Tibial nerve (tissue), 4 donors: Measurements from ENCODE around the gene CDH13. TPM values are rescaled to one million over a fixed set of nuclear protein-coding genes. Genes with fewer than 3 reads are reported as not detected.

Source experiments
- DNase-seq, 2 donors: peaks; one replicate each; pipeline ENCODE4 v3.0.0-alpha.2; 2019; ENCODE audit warnings: low spot score in 2 of 2
- H3K27ac ChIP-seq, 4 donors: fragments of 200-600 bp; sonication (generic) in 3 of 4; one replicate each; pipeline ENCODE4 v1.5.1; 2017 to 2019; ENCODE audit warnings: mild to moderate bottlenecking in 1 of 4
- H3K27me3 ChIP-seq, 2 donors: fragments of 200-600 bp; sonication (generic) in 1 of 2; one replicate each; pipeline versions ENCODE4 v1.5.1 to v1.6.0; 2017 to 2019
- H3K36me3 ChIP-seq, 3 donors: fragments of 200-600 bp; sonication (generic); one replicate each; pipeline ENCODE4 v1.5.1; 2018 to 2019
- H3K4me1 ChIP-seq, 4 donors: fragments of 200-600 bp; sonication (generic) in 3 of 4; one replicate each; pipeline ENCODE4 v1.5.1; 2017 to 2019
- H3K4me3 ChIP-seq, 4 donors: fragments of 200-600 bp; sonication (generic) in 3 of 4; one replicate each; pipeline ENCODE4 v1.5.1; 2017 to 2019; ENCODE audit warnings: mild to moderate bottlenecking in 1 of 4, moderate library complexity in 1 of 4
- H3K9me3 ChIP-seq, 4 donors: fragments of 200-600 bp; sonication (generic) in 3 of 4; one replicate each; pipeline ENCODE4 v1.5.1; 2017 to 2019
- EP300 ChIP-seq, 2 donors: sonication (generic); formaldehyde crosslinking; IDR thresholded peaks; one replicate each; pipeline ENCODE4 v1.6.1; 2017; ENCODE audit warnings: antibody characterized with exemption in 2 of 2, mild to moderate bottlenecking in 1 of 2
- POLR2A ChIP-seq, 2 donors: fragments of 450-650 bp; IDR thresholded peaks; one replicate each; pipeline ENCODE4 v1.6.1; 2017; ENCODE audit warnings: antibody characterized with exemption in 2 of 2, mild to moderate bottlenecking in 2 of 2, moderate library complexity in 2 of 2
- WGBS, 2 donors: methylation state at CpG; one replicate each; pipeline ENCODE4 v1.1.5; 2018; 5-methylcytosine and 5-hydroxymethylcytosine counted together
- total RNA-seq, 4 donors: library from RNA; depleted of rRNA; stranded (reverse); fragments of >200 nt; gene quantifications; one replicate each; pipeline ENCODE4 v1.1.0, GENCODE V29; 2016
- TF ChIP-seq, protein P1 (sequence below), 5 experiments: fragments of 200-600 bp in 3 of 5; fragments of 450-650 bp in 2 of 5; sonication (generic) in 3 of 5; IDR thresholded peaks; one replicate each; pipeline ENCODE4 v1.5.1; 2016 to 2019; ENCODE audit warnings: antibody characterized with exemption in 5 of 5, mild to moderate bottlenecking in 3 of 5, moderate library complexity in 2 of 5

The CDH13 gene
- total RNA-seq, 4 donors from 2014 or later: 4.1 to 14.4 (median 5.8) TPM

- DNase-seq: no peak
- TF ChIP-seq EP300 (IDR thresholded peaks at IDR 0.05): no peak
- TF ChIP-seq, protein P1, sequence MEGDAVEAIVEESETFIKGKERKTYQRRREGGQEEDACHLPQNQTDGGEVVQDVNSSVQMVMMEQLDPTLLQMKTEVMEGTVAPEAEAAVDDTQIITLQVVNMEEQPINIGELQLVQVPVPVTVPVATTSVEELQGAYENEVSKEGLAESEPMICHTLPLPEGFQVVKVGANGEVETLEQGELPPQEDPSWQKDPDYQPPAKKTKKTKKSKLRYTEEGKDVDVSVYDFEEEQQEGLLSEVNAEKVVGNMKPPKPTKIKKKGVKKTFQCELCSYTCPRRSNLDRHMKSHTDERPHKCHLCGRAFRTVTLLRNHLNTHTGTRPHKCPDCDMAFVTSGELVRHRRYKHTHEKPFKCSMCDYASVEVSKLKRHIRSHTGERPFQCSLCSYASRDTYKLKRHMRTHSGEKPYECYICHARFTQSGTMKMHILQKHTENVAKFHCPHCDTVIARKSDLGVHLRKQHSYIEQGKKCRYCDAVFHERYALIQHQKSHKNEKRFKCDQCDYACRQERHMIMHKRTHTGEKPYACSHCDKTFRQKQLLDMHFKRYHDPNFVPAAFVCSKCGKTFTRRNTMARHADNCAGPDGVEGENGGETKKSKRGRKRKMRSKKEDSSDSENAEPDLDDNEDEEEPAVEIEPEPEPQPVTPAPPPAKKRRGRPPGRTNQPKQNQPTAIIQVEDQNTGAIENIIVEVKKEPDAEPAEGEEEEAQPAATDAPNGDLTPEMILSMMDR (IDR thresholded peaks at IDR 0.05): no peak
- TF ChIP-seq POLR2A (IDR thresholded peaks at IDR 0.05): no peak
- H3K27ac ChIP-seq: no peak overlapping the region
- H3K9me3 ChIP-seq: no peaks in the 10 kb centered on the region
- WGBS, 2 donors: 75 to 81% methylated on average over 5 of the region's 5 CpGs
- H3K4me3 ChIP-seq: no peak overlapping the region
- H3K4me1 ChIP-seq: no peaks in the 10 kb centered on the region
- no peaks in the 10 kb centered on the region for H3K27me3 ChIP-seq
- H3K36me3 ChIP-seq: no peaks in the 10 kb centered on the region
These were observed 781.2 kb downstream of the CDH13 start for GRCh38 chr16:83407928-83408327.

- WGBS, 2 donors: 87 to 100% methylated on average over 3 of the region's 3 CpGs
- H3K9me3 ChIP-seq: no peaks in the 10 kb centered on the region
- TF ChIP-seq POLR2A (IDR thresholded peaks at IDR 0.05) (no peak), EP300 (IDR thresholded peaks at IDR 0.05) (no peak)
- TF ChIP-seq, protein P1 (IDR thresholded peaks at IDR 0.05): no peak
These were observed 782.6 kb downstream of the CDH13 start for GRCh38 chr16:83409347-83409746.

GRCh38 chr16:83418565-83418964, 791.8 kb downstream of the CDH13 start:
- no peak for DNase-seq
- TF ChIP-seq, protein P1 (IDR thresholded peaks at IDR 0.05): no peak
- no peak for TF ChIP-seq POLR2A (IDR thresholded peaks at IDR 0.05)
- no peak for TF ChIP-seq EP300 (IDR thresholded peaks at IDR 0.05)
- Histone ChIP-seq H3K9me3 (no peaks in the 10 kb centered on the region), H3K36me3 (no peaks in the 10 kb centered on the region), H3K27ac (no peak overlapping the region), H3K4me3 (no peak overlapping the region), H3K4me1 (no peaks in the 10 kb centered on the region), H3K27me3 (no peaks in the 10 kb centered on the region)
- 80 to 84% methylated on average over 1 of the region's 1 CpG for WGBS, 2 donors

More at GRCh38 chr16:83409347-83409746, 782.6 kb downstream of the CDH13 start:
- no peaks in the 10 kb centered on the region for H3K27me3 ChIP-seq
- H3K36me3 ChIP-seq: no peaks in the 10 kb centered on the region
- H3K4me3 ChIP-seq: no peak overlapping the region
- no peaks in the 10 kb centered on the region for H3K4me1 ChIP-seq
- no peak for DNase-seq
- H3K27ac ChIP-seq: no peak overlapping the region

GRCh38 chr16:83420206-83420760, 793.5 kb downstream of the CDH13 start:
- H3K36me3 ChIP-seq: no peaks in the 10 kb centered on the region
- no peaks in the 10 kb centered on the region for H3K9me3 ChIP-seq
- H3K4me1 ChIP-seq: no peaks in the 10 kb centered on the region
- H3K27ac ChIP-seq: no peak overlapping the region
- TF ChIP-seq POLR2A (IDR thresholded peaks at IDR 0.05): no peak
- TF ChIP-seq EP300 (IDR thresholded peaks at IDR 0.05): no peak
- TF ChIP-seq, protein P1 (IDR thresholded peaks at IDR 0.05): no peak
- no peaks in the 10 kb centered on the region for H3K27me3 ChIP-seq
- no peak overlapping the region for H3K4me3 ChIP-seq
- DNase-seq: no peak
- WGBS, 2 donors: 69 to 72% methylated on average over 9 of the region's 9 CpGs

DNA sequence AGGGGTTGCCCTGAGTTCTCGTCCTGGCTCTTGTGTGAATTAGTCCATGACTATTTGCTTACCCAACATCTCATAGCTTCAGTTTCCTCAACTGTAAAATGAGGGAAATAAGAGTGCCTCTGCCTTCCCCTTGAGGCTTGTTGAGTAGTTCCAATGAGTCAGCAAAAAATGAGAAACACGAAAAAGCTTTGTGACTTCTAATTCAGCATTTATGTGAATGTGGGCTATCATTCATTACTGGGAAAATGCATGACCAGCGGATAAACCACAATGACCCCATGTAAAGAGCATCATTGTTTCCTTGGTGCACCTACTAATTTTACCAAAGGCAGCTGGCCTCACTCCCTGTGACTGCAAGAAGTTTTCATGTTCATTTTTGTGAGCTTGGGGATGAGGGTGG, 806.4 kb downstream of the CDH13 start:
- TF ChIP-seq, protein P1 (IDR thresholded peaks at IDR 0.05): no peak
- TF ChIP-seq POLR2A (IDR thresholded peaks at IDR 0.05): no peak
- no peak for TF ChIP-seq EP300 (IDR thresholded peaks at IDR 0.05)
- no peaks in the 10 kb centered on the region for H3K4me1 ChIP-seq
- 37 to 53% methylated on average over 3 of the region's 3 CpGs for whole genome bisulfite sequencing, 2 donors
- no peaks in the 10 kb centered on the region for H3K27me3 ChIP-seq
- no peak for DNase-seq
- no peaks in the 10 kb centered on the region for H3K9me3 ChIP-seq
- H3K27ac ChIP-seq: no peak overlapping the region
- H3K36me3 ChIP-seq: no peaks in the 10 kb centered on the region
- no peak overlapping the region for H3K4me3 ChIP-seq
